ENCODE measurements around the gene VPS37B.

VPS37B gene

DNA sequence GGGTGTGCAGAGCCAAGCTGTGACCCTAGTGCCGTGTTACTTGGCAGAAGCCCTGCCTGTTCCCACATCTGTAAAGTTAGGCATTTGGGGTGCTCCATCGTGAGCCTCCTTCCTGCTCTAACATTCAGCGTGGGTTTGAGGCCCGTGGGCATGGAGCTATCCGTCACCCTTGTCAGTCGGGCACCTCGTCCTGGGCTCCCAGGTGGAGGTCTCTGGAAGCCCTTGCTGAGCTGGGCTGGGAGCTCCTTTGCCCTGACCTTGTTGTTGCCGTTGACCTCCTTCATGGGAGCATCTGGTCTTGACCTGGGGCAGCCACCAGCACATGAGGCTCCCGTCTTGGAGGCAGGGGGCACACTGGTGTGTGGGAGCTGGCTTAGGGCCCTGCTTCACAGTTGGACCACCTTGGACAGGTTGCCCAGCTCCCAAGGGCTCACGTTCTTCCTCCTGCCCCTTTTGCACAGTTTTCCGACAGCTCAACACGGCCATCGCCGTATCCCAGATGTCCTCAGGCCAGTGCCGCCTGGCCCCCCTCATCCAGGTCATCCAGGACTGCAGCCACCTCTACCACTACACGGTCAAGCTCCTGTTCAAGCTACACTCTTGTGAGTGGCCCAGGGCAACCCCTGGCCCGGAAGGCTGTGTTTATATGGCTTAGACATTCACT is 42.2 kb downstream of the VPS37B start:
- H3K4me3 ChIP-seq (ENCODE audit: low read depth, low read length), result no peak overlapping the region
- TF ChIP-seq, protein P1, sequence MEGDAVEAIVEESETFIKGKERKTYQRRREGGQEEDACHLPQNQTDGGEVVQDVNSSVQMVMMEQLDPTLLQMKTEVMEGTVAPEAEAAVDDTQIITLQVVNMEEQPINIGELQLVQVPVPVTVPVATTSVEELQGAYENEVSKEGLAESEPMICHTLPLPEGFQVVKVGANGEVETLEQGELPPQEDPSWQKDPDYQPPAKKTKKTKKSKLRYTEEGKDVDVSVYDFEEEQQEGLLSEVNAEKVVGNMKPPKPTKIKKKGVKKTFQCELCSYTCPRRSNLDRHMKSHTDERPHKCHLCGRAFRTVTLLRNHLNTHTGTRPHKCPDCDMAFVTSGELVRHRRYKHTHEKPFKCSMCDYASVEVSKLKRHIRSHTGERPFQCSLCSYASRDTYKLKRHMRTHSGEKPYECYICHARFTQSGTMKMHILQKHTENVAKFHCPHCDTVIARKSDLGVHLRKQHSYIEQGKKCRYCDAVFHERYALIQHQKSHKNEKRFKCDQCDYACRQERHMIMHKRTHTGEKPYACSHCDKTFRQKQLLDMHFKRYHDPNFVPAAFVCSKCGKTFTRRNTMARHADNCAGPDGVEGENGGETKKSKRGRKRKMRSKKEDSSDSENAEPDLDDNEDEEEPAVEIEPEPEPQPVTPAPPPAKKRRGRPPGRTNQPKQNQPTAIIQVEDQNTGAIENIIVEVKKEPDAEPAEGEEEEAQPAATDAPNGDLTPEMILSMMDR (IDR thresholded peaks at IDR 0.05; ENCODE audit: control insufficient read depth, extremely low read depth, insufficient read depth), result no peak
- DNase-seq (ENCODE audit: low read depth), result no peak

DNA sequence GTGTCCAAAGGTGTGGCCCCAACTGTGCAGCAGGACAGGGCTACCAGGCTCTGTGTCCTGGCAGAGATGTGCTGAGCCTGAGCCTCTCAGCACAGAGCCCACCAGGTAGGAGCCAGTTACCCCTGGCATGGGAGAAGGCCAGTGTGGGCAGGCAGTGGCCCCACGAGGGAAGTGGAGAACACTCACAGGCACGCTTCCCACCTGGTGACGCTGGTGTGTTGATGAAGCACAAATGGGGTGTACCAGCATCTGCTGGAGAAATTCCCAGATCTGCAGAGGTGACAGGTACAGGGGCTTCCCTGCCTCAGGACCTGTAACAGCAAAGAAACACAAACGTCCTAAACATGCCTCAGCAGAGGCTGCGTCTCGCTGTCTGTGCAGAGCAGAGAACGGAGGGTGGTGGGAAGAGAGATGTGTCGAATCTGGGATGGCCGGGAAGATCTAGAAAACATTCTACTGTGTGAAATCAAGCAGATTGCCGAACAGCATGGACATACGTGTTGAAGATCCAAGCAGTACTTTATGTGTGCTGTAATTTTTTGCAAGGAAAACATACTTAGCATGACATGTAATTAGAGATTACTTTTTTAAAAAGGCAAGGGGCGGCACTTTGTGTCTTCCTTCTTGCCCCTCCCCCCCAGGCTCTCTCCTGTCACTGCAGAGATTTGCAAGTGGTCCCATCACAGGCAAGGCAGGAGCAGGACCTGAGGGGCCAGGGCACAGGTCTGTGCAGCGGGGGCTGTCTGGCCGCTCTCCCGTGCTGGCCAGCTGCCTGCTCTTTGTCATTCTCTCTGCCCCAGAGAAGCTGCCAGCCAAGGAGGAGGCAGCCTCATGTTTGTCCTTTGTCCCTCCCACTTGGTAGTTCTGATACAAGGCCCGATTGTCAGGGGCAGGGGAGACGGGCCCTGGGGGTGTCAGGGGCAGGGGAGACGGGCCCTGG is 43.3 kb downstream of the VPS37B start:
- TF ChIP-seq, protein P1 (IDR thresholded peaks at IDR 0.05; ENCODE audit: control insufficient read depth, extremely low read depth, insufficient read depth), result no peak
- H3K4me3 ChIP-seq (ENCODE audit: low read depth, low read length), result no peak overlapping the region
- no peak for DNase-seq (ENCODE audit: low read depth)

- no peak overlapping the region for H3K4me3 ChIP-seq (ENCODE audit: low read depth, low read length)
- TF ChIP-seq, protein P1 (IDR thresholded peaks at IDR 0.05; ENCODE audit: control insufficient read depth, extremely low read depth, insufficient read depth), result no peak
- no peak for DNase-seq (ENCODE audit: low read depth)
These were observed 44.1 kb downstream of the VPS37B start for GRCh38 chr12:122851820-122852219.

DNA sequence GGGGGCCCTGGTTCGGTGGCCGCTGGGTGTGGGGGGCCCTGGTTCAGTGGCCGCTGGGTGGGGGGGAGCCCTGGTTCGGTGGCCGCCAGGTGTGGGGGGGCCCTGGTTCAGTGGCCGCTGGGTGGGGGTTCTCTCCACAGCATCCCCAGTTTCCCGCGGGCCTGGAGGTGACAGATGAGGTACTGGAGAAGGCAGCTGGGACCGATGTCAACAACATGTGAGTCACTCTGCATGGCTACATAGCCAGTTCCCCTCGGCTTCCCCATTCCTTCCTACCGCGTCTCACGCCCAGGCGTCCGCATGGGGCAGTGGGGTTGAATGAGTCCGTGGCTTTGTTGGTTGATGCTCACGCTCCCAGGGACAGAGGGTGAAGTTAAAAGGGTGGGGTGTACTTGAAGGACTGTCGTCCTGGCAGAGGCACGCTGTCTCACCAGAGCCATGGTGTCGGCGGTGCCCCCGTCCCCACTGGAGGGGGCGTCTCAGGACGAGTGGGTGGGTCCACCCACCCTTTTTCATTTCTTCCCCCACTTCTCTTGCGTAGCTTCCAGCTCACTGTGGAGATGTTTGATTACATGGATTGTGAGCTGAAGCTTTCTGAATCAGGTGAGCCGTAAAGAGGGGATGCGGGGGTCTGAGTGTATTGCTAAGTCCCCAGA is 45.1 kb downstream of the VPS37B start:
- H3K4me3 ChIP-seq (ENCODE audit: low read depth, low read length), result no peak overlapping the region
- no peak for DNase-seq (ENCODE audit: low read depth)
- TF ChIP-seq, protein P1 (IDR thresholded peaks at IDR 0.05; ENCODE audit: control insufficient read depth, extremely low read depth, insufficient read depth), result no peak

DNA sequence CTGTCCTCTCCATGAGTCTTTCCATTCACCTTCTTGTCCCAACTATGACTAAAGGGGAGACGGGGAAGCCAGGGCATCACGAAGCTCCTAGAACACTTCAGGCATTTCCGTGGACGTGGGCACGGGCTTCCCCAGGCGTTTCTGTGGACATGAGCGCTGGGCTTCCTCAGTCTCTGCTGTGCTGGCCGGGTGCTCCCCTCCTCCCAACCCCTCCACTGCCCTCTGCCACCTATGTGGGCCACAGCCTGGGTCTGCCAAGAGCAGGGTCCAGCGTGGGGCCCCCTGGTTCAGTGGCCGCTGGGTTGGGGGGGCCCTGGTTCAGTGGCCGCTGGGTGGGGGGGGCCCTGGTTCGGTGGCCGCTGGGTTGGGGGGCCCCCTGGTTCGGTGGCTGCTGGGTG is 45.9 kb downstream of the VPS37B start:
- no peak overlapping the region for H3K4me3 ChIP-seq (ENCODE audit: low read depth, low read length)
- DNase-seq (ENCODE audit: low read depth), result no peak
- TF ChIP-seq, protein P1 (IDR thresholded peaks at IDR 0.05; ENCODE audit: control insufficient read depth, extremely low read depth, insufficient read depth), result no peak

DNA sequence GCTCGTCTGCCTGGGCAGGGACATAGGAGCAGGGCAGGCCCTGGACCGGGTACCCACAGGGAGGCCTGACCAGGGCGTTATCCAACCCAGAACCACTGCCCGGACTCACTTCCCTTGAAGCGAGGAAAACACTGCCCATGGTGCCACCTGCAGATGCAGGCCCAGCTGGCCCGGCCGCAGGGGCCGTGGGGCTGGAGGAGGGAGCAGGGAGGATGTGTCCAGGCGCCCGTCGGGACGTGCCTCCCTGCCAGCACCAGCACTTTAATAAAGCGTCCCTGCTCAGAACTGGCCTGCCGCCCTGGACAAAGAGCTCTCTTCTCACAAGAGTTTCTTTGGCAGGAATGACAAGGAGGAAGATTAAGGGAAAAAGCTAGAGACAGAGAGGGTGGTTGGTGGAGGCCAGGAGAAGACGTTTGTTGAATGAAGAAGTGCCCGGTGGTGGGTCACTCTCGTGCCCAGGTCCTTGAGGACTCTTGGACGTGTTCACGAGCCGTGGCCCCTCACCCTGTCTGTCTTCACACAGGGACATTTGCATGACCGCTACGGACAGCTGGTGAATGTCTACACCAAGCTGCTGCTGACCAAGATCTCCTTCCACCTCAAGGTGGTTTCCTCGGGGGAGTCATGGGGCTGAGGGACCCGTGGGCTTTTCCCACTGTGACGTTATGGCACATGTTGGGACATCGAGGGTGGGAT is 46.4 kb downstream of the VPS37B start:
- TF ChIP-seq, protein P1 (IDR thresholded peaks at IDR 0.05; ENCODE audit: control insufficient read depth, extremely low read depth, insufficient read depth), result no peak
- no peak overlapping the region for H3K4me3 ChIP-seq (ENCODE audit: low read depth, low read length)
- no peak for DNase-seq (ENCODE audit: low read depth)

Measured in LNCaP clone FGC (cell line).